GM21529 (cell line): ENCODE measurements around the gene PHTF2.
"Not testable (repeated sequence)": the region's sequence is repeated elsewhere in the genome, so short reads cannot be mapped to it uniquely, and the experiment has no call there.

Experiments
- ATAC-seq: cut with Tn5 transposase; IDR thresholded peaks from one replicate; pipeline ENCODE4 v1.9.1; 2021; ENCODE audit not compliant: unreplicated experiment

The PHTF2 gene

DNA sequence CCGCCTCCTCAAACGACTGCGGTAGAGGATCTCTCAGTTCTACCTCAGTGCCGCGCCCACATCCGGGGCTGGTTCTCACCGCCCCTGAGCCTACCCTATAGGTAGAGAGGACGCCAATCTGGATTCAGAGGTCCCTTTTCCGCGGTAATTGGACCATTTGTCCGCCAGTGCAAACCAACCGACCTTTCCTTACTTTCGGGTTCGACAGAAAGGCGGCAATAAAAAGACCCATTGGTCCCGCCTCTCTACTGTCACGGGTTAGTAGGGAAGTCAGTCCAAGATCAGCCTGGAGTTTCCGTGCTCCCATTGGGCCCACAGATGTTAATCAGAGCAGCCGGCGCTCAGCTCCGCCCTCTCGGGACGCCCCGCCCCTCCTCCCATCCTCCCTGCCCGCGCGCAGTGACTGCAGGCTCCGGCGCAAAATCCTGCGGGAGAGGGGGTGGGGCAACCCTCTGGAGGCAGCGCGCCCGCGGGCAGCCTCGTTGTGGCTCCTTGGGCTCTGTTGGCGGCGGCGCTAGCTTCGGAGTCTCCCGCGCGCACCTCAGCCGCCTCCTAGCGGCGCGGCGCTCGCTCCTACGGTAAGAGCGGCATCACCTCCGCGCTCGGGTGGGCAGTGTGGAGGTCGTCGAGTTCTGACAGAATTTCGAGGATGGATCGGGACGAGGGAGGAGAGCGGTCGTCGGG is at the start of gene PHTF2, which contains the start of gene TMEM60:
Gene PHTF2 (plus strand): TSS at position 380 of the 684 bp plus-strand sequence.
Gene TMEM60 (minus strand): TSS at position 41 of the 684 bp plus-strand sequence. CDS start 4,061 bp downstream, outside the sequence.
- peak; percentile 87 for ATAC-seq

DNA sequence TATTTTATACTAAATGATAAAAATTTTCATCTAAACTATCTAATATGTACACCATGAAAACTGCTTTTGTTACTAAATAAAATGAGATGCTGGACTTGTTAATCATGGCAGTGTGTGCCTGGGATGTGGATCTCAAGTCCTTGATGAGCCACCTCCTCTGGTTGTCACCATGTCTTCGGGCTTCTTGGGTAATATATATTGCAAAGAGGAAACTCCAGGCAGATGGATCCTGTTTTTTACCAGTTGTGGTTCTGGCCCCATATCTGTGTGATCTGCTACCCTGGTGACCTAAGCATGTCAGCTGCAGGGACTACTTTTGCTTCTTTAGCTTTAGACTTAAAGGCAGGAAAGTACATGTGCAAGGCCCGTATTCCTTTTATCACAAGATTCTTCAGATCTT is 46.6 kb upstream of the PHTF2 start:
- no peak for ATAC-seq

DNA sequence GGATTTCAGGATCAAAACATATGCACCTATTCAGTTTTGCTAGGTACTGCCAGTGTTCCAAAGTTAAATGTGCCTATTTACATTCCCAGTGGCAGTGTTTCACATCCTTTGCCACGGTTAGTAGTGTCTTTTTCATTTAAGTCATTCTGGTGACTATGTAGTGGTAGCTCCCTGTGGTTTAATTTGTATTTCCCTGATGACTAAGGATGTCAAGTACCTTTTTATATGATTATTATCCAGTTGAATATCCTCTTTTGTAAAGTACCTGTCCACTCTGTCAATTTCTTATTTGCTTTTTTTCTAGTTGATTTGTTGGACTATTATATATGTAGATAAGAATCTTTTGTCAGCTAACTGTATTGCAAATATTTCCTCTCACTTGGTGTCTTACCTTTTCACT is 45.4 kb upstream of the PHTF2 start:
- ATAC-seq: no peak

DNA sequence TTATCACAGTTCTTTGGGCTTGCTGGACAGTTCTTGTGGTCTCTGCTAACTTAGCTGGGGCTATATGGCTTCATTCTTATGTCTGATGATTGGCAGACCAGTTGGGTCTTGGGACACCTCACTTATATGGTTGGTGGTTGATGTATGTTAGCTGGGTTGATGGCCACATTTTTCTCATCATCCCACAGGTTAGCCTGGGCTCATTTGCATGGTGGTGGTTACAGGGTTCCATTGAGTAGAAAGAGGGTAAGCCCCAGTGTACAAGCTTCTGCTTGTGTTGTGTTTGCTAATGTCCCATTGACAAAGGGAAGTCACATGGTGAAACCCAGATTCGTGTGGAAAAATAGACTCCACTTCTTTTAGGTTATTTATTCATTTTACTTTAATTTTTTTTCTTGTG is 41.0 kb upstream of the PHTF2 start:
- peak; percentile 91 for ATAC-seq

DNA sequence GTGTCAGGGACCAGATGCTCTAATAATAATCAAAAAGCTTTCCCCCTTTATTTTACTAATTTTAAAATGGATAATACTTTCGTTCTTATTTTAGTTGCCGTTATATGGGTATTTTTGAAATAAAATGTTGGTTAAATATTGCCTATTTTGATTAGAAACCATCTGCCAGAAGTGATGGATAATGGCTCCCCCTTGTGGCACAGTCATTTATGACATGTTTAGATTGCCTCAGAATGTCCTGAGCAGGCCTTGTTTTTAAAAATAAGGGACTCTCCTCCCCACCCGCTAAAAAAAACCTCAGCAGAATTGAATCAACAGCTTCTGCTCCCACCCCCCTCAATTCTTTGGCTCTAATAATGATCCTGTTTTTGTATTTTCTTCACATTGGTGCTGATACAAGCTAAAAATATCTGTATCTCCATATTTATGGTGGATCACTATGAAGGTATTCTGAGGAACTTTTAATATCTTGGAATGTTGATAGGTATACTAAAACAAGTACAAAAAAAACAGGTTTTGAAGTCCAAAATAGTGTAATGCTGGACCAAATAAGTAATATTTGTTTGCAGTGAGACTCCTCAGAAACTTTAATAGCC is 39.2 kb upstream of the PHTF2 start:
- ATAC-seq: peak; percentile 39

DNA sequence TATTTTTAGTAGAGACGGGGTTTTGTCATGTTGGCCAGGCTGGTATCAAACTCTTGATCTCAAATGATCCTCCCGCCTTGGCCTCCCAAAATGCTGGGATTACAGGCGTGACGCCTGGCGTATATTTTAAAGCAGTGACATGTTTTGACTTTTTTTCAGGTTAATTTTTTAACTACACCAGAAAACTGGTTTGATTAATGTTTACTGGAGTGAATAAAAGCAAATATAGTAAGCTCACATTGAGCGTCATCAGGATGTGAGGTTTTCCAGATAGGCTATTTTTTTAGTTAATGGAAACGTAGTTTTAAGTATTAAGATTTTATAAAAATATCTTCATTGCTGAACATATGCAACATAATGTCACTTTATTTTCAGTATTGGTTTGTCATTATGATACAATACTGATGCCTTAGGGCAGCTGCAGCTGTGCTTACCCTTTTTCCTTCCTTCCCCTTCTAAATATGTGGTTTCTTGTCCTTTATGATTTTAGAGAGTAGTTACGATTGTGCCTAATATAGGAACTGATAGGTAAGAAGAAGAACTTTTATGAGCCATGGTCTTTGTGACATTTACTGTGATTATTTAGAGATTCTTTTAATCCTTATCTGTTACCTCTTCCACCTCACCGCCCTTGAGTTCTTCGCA is 37.6 kb upstream of the PHTF2 start:
- ATAC-seq: no peak

DNA sequence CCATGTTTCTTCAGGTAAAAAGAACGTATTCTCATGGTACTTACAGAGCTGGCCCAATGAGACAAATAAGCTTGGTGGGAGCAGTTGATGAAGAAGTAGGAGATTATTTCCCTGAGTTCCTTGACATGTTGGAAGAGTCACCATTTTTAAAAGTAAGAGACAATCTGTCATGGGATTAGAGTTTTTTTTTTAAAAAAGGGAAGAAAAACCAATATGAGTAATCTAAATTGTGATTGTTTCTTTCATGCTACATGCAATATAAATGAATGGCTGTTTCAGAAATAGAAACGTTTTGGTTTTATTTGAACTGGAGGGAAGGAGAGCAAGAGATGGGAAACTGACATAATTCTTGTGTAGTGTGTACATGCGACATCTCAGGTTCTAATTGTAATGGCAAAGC is 33.1 kb upstream of the PHTF2 start:
- no peak for ATAC-seq

DNA sequence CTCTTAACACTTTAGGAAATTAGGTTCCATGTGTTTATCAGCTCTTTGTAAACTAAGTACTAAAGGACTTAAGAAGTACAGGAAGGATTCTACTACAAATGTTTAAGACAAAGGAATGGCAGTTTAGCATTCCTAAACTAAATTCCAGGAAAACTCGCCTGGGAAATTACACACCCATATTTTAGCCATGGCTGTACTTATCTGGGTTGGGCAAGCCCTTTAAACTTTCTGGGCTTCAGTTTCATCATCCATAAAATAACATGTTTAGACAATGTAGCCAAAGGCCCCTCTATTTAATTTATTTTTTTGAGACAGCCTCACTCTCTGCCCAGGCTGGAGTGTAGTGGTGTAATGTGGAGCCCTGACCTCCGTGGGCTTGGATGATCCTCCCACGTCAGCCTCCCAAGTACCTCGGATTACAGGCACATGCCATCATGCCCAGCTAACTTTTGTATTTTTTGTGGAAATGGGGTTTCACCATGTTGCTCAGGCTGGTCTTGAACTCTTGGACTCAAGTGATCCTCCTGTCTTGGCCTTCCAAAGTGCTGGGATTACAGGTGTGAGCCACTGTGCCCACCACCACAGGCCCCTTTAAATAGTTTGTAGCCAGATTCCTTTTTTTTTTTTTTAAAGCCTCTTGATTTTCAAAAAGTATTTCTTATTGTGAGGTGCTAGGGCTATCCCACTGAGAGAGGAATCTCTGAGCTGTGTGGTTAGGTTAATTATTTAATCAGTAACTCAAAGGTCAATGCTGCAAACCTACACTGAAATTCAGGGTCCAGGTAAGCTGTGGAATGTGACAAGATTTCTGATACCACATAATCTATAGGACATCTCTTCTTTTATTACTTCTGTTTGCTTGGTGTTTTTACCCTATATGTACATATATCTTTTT is 32.4 kb upstream of the PHTF2 start:
- no peak for ATAC-seq

DNA sequence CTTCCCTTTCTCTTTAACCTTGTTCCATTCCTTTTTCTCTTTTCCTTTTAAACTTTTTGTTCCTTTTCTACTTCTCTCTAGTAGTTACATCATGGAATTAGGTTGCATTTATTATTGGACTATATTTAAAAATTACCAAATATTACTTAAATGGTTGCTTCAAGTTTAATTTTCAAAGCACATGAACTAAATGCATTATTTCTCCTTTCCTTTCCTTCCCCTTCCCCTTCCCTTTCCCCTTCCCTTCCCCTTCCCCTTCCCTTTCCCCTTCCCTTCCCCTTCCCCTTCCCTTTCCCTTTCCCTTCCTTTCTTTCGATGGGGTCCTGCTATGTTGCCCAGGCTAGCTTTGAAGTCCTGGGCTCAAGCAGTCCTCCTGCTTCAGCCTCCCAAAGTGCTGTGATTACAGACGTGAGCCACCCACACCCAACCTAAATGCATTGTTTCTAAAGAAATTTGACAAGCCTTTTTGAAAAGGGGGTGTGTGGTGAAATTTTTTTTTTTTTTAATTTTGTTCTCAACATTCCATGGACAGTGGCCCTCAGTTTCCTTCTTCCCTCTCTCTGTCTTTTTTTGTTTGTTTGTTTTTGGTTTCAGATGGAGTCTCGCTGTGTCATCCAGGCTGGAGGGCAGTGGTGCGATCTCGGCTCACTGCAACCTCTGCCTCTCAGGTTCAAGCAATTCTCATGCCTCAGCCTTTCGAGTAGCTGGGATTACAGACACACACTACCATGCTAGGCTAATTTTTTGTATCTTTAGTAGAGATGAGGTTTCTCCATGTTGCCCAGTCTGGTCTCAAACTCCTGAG is 31.6 kb upstream of the PHTF2 start:
- no peak for ATAC-seq

DNA sequence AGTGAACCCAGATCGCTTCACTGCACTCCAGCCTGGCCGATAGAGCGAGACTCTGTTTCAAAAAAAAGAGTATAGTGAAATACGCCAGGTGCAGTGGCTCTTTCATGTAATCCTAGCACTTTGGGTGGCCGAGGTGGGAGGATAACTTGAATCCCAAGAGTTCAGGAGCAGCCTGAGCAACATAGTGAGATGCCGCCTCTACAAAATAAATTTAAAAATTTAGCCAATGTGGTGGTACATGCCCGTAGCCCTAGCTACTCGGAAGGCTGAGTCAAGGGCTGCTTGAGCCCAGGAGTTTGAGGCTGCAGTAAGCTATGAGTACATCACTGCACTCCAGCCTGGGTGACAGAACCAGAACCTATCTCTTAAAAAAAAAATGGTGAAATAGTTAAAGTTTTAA is 28.3 kb upstream of the PHTF2 start:
- no peak for ATAC-seq

DNA sequence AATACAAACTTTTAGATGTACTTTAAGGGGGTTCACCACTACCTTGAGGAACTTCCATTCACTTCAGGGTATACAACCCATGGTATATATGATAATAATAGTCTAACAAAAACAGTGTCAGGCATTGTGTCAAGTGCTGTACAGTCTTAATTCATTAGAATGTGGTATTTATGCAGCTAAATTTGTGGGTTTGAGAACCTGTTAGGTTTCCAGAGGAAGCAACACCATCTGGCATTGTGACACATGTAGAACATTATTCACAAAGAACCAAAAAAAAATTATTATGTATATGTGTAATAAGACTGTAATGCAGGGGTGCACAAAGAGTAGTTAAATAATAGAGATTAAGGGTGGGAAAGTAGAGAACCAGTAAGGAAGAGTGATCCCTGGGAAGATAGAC is 26.7 kb upstream of the PHTF2 start:
- ATAC-seq: no peak

DNA sequence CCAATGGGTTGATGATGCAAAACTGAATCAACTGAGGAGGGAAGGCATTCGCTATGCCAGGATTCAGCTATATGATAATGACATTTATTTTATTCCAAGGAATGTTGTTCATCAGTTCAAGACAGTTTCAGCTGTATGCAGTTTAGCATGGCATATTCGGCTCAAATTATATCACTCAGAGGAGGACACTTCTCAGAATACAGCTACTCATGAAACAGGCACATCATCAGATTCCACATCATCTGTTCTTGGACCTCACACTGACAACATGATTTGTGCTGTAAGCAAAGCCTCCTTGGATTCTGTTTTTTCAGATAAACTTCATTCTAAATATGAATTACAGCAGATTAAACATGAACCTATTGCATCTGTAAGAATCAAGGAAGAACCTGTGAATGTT is 20.0 kb upstream of the PHTF2 start:
- ATAC-seq: no peak

DNA sequence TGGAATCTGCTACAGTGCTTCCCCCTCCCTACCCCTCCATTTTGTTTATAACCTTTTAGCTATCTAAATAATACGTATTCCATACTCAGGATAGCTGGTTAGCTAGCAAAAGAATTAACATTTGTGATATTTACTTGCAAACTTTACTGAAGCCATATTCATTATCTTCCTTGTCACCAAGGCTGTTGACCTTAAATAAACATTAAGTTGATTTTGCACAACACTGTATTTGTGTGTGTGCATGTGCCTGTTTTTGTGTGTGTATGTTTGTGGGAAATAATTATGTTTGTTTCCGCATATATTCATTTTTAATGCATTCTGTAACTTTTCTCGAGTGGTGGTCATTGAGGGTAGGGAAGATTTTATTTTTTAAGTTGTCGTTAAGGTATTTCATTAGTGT is 16.2 kb upstream of the PHTF2 start:
- ATAC-seq: no peak

DNA sequence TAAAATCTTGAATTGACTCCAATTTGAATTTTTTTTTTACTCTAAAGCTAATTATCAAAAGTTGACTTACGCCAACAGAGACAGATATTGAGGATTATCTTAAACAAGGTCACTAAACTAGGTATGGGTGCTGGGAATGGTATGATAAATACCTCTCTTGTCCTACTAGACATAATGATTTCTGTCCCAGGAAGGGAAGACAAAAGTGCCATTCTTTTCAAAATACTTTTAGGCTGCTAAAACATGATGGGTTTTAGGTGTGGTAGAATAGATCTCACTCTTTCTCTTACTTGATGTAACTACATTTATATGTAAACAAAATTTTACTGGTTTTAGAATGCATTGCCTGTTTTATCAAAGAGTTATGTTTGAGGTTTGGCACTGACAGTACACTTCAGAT is 15.5 kb upstream of the PHTF2 start:
- no peak for ATAC-seq

DNA sequence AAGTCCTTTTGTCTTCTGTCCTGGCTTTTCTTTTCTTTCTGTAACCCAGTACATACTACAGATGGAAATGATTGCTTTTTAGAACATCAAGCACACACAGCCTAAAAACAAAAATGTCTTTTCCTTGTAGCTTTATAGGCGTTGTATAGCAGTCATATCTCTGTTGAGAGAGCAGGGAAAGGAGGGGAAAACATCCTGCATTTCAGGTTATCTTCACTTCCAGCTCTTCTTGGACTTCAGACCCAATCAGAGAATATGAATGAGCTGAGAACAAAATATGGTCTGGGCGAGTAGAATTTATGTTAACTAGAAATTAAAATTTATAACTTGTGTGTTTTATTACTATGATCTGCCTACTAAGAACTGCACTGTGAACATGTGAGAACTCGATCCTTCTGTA is 15.0 kb upstream of the PHTF2 start:
- ATAC-seq: no peak

DNA sequence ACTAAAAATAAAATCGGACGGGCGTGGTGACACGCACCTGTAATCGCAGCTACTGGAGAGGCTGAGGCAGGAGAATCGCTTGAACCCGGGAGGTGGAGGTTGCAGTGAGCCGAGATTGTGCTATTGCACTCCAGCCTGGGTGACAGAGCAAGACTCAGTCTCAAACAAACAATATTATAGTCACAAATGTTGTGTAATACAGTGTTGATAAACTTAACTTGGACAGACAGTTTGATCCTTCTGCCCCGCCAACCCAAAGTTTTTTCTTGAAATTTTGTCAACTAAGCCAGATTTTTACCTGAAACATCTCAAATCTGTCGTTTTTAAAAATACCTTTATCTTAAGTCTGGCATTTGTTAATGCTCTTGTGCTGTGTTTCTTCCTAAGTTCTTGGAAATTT is 14.1 kb upstream of the PHTF2 start:
- not testable (repeated sequence) for ATAC-seq

DNA sequence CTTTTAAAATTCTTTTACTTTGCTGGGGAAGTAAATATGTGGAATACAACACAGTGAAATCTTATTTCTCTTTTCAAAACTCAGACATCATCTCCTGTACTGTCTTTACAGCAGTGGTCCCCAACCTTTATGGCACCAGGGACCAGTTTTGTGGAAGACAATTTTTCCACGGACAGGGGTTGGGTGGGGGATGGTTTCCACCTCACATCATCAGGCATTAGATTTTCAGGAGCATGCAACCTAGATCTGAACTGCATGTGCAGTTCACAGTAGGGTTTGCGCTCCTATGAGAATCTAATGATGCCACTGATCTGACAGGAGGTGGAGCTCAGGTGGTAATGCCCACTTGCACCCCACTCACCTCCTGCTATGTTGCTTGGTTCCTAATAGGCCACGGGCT is 12.6 kb upstream of the PHTF2 start:
- ATAC-seq: no peak

DNA sequence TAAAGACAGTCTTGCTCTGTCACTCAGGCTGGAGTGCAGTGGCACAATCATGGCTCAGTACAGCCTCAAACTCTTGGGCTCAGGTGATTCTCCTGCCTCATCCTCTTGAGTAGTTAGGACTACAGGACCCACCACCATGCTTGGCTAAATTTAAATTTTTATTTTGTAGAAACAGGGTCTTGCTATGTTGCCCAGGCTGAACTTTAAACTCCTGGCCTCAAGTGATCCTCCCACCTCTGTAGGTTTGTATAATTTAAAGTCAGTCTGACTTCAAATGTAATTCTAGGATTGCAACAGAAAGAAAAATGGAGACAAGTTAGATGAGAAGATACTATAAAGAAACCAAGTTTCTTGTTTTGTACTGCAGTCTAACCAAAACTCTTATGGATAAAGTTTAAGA is 11.8 kb upstream of the PHTF2 start:
- ATAC-seq: no peak

DNA sequence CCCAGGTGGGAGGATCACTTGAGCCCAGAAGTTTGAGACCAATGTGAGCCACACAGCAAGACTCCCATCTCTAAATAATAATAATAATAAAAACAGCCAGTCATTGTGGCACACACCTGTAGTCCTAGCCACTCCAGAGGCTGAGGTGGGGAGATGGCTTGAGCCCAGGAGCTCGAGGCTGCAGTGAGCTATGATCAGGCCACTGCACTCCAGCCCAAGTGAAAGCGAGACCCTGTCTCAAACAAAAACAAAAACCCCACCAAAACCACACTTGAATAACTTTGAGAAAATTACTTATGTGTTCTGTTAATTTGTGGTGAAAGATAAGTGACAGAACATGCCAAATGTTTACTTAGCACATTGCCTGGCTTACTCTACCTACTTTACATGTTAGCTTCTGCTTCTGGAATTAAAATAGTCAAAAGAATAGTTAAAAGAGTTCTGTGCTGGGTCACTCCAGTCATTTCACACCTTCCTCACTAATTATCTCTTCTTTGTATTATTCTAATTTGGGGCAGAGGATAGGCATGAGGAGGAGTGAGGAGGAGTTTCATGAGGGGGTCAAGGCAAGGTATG is 10.2 kb upstream of the PHTF2 start:
- no peak for ATAC-seq

DNA sequence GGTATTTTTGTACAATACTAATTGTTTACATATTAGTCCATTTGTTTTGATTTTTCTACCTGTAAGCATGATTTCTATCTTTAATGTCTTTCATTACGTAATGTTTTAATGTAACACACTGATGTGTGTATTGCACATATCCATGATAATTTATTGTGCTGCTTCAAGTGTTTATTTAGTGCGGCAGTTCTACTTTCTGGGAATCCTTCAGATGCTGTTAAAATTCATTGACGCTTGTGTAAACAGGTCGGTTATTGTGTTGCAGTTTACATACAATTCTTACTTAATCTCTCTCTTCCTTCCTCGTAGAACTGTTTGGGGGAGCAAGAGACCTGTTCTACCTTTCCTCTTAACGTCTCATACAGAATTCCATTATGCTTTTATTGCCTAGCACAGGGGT is 7.2 kb upstream of the PHTF2 start:
- no peak for ATAC-seq
